HCT116 (cell line): ENCODE results near the gene CD44. TPM values are rescaled to one million over a fixed set of nuclear protein-coding genes. Genes with fewer than 3 reads are reported as not detected.

Experiments used
- ATAC-seq: fragments of 200-7000 bp; cut with Tn5 transposase; 2 replicates; pipeline ENCODE4 v1.9.1; 2020; ENCODE audit warnings: mild to moderate bottlenecking, moderate library complexity
- BruUV-seq: library from RNA; stranded (reverse); fragments of 400-500 nt; replicated peaks from 2 replicates; lab custom pipeline; 2021; lab: Mats Ljungman, UMichigan
- CTCF ChIA-PET: fragments of 300-600 bp; sonication (Branson Sonifier 250); formaldehyde crosslinking; loops from one replicate; lab custom pipeline; 2021; ENCODE audit warnings: antibody characterized with exemption; lab: Charles Lee
- POLR2A ChIA-PET: fragments of 300-600, 350-600 bp; sonication (Branson Sonifier 250); formaldehyde crosslinking; loops from one replicate; lab custom pipeline; 2021; ENCODE audit warnings: antibody characterized with exemption; lab: Charles Lee
- RAD21 ChIA-PET, 2 experiments: fragments of 300-600 bp; sonication (Branson Sonifier 250); formaldehyde crosslinking; loops; one replicate each; lab custom pipeline; 2023; ENCODE audit warnings: low total read pairs in 2 of 2; ENCODE audit not compliant: uncharacterized antibody in 2 of 2, unreplicated experiment in 2 of 2, low non-redundant PET in 1 of 2; lab: Charles Lee
- DNase-seq: peaks from one replicate; pipeline ENCODE4 v3.0.0-alpha.2; 2010; ENCODE audit warnings: low read depth, low spot score
- H2AFZ ChIP-seq: fragments of 200-600 bp; shearing (Covaris generic), sonication (generic); 2 replicates; pipeline ENCODE4 v1.6.1; 2017; ENCODE audit warnings: low read depth, mixed run types, mixed read lengths, antibody characterized with exemption, low read length; ENCODE audit not compliant: poor library complexity, severe bottlenecking
- H3K27ac ChIP-seq: 2 replicates; pipeline ENCODE4 v1.5.1; 2012; ENCODE audit warnings: low read depth, low read length
- H3K27me3 ChIP-seq: fragments of 200-600 bp; sonication (generic); 2 replicates; pipeline ENCODE4 v1.6.1; 2016; ENCODE audit warnings: mixed run types, low read length, mixed read lengths; ENCODE audit not compliant: insufficient read depth
- H3K36me3 ChIP-seq, 2 experiments: fragments of 200-500 bp in 1 of 2; fragments of 200-600 bp in 1 of 2; sonication (Bioruptor generic) in 1 of 2; sonication (generic) in 1 of 2; 2 replicates each; pipeline versions ENCODE4 v1.5.1 to v1.6.1; 2014 to 2016; ENCODE audit warnings: low read length in 2 of 2, inconsistent platforms in 1 of 2, mixed read lengths in 1 of 2, mixed run types in 1 of 2; ENCODE audit not compliant: insufficient read depth in 2 of 2, control insufficient read depth in 1 of 2
- H3K4me1 ChIP-seq, 2 experiments: fragments of 200-600 bp in 1 of 2; sonication (generic) in 1 of 2; 2 replicates each; pipeline versions ENCODE4 v1.5.1 to v1.6.1; 2012 to 2017; ENCODE audit warnings: low read length in 2 of 2, inconsistent platforms in 1 of 2, mild to moderate bottlenecking in 1 of 2, mixed read lengths in 1 of 2, mixed run types in 1 of 2, moderate library complexity in 1 of 2; ENCODE audit not compliant: insufficient read depth in 2 of 2, control insufficient read depth in 1 of 2
- H3K4me2 ChIP-seq: fragments of 200-600 bp; sonication (generic); 2 replicates; pipeline ENCODE4 v1.6.1; 2017; ENCODE audit warnings: mixed run types, low read length, mixed read lengths
- H3K4me3 ChIP-seq, 2 experiments: fragments of 200-600 bp in 1 of 2; sonication (generic) in 1 of 2; replicated peaks in 1 of 2; 2 replicates each; pipeline ENCODE4 v1.5.1; 2011 to 2016; ENCODE audit warnings: low read length in 2 of 2, control low read depth in 1 of 2, low read depth in 1 of 2, mild to moderate bottlenecking in 1 of 2, mixed read lengths in 1 of 2, mixed run types in 1 of 2
- H3K79me2 ChIP-seq: fragments of 200-600 bp; sonication (generic); 2 replicates; pipeline ENCODE4 v1.6.1; 2017; ENCODE audit warnings: mild to moderate bottlenecking, mixed run types, low read length, moderate library complexity, mixed read lengths; ENCODE audit not compliant: insufficient read depth
- H3K9ac ChIP-seq: fragments of 200-600 bp; sonication (generic); 2 replicates; pipeline ENCODE4 v1.6.1; 2016; ENCODE audit warnings: low read length, mixed read lengths
- H3K9me2 ChIP-seq: fragments of 200-600 bp; sonication (generic), shearing (Covaris generic); 2 replicates; pipeline ENCODE4 v1.6.1; 2017; ENCODE audit warnings: mixed run types, mild to moderate bottlenecking, moderate library complexity; ENCODE audit not compliant: insufficient read depth
- H3K9me3 ChIP-seq, 2 experiments: fragments of 200-500 bp in 1 of 2; fragments of 200-600 bp in 1 of 2; sonication (Bioruptor generic) in 1 of 2; sonication (generic) in 1 of 2; 2 replicates each; pipeline ENCODE4 v1.6.1; 2014 to 2017; ENCODE audit warnings: low read length in 2 of 2, mixed read lengths in 2 of 2, inconsistent platforms in 1 of 2, low read depth in 1 of 2, mild to moderate bottlenecking in 1 of 2, mixed run types in 1 of 2, moderate library complexity in 1 of 2; ENCODE audit not compliant: control insufficient read depth in 1 of 2, insufficient read depth in 1 of 2
- H4K20me1 ChIP-seq: fragments of 200-600 bp; sonication (generic), shearing (Covaris generic); 2 replicates; pipeline ENCODE4 v1.6.1; 2017; ENCODE audit warnings: mixed run types, mild to moderate bottlenecking, moderate library complexity; ENCODE audit not compliant: insufficient read depth
- CEBPB ChIP-seq: IDR thresholded peaks from 2 replicates; pipeline ENCODE4 v1.6.1; 2012; ENCODE audit warnings: low read depth
- CTCF ChIP-seq, 3 experiments: fragments of 200-600 bp in 1 of 3; sonication (generic) in 1 of 3; IDR thresholded peaks in 2 of 3; conservative IDR thresholded peaks in 1 of 3; 2 replicates each; pipeline ENCODE4 v1.5.1; 2012 to 2017; ENCODE audit warnings: low read depth in 2 of 3, low read length in 2 of 3, antibody characterized with exemption in 1 of 3, borderline replicate concordance in 1 of 3, control low read depth in 1 of 3, mild to moderate bottlenecking in 1 of 3, mixed read lengths in 1 of 3, mixed run types in 1 of 3, moderate library complexity in 1 of 3; ENCODE audit not compliant: insufficient read depth in 1 of 3
- EGR1 ChIP-seq: IDR thresholded peaks from 2 replicates; pipeline ENCODE4 v1.6.1; 2012; ENCODE audit warnings: low read depth
- ELF1 ChIP-seq: IDR thresholded peaks from 2 replicates; pipeline ENCODE4 v1.6.1; 2012; ENCODE audit warnings: low read depth, borderline replicate concordance
- EZH2 ChIP-seq: fragments of 200-600 bp; sonication (generic); IDR thresholded peaks from 2 replicates; pipeline ENCODE4 v1.6.1; 2017; ENCODE audit warnings: antibody characterized with exemption, mixed run types
- FOSL1 ChIP-seq: IDR thresholded peaks from 2 replicates; pipeline ENCODE4 v1.6.1; 2012; ENCODE audit warnings: low read depth
- MAX ChIP-seq: IDR thresholded peaks from 2 replicates; pipeline ENCODE4 v1.6.1; 2012
- RAD21 ChIP-seq: IDR thresholded peaks from 2 replicates; pipeline ENCODE4 v1.6.1; 2012; ENCODE audit warnings: low read depth, mild to moderate bottlenecking
- REST ChIP-seq: IDR thresholded peaks from 2 replicates; pipeline ENCODE4 v1.6.1; 2012; ENCODE audit warnings: low read depth
- SIN3A ChIP-seq: IDR thresholded peaks from 2 replicates; pipeline ENCODE4 v1.6.1; 2012; ENCODE audit warnings: low read depth
- SP1 ChIP-seq: IDR thresholded peaks from 2 replicates; pipeline ENCODE4 v1.6.1; 2012; ENCODE audit warnings: low read depth
- YY1 ChIP-seq: IDR thresholded peaks from 2 replicates; pipeline ENCODE4 v1.6.1; 2011; ENCODE audit warnings: low read length, low read depth, moderate library complexity, mild to moderate bottlenecking; ENCODE audit not compliant: insufficient replicate concordance; ENCODE audit errors: extremely low read depth
- ZBTB33 ChIP-seq: IDR thresholded peaks from 2 replicates; pipeline ENCODE4 v1.6.1; 2011; ENCODE audit warnings: mild to moderate bottlenecking, low read length, moderate library complexity; ENCODE audit not compliant: insufficient replicate concordance; ENCODE audit errors: extremely low read depth
- ZFX ChIP-seq: fragments of 450-650 bp; IDR thresholded peaks from 2 replicates; pipeline ENCODE4 v1.6.1; 2017
- ZNF274 ChIP-seq: fragments of 200-500 bp; sonication (Bioruptor generic); IDR thresholded peaks from 2 replicates; pipeline ENCODE4 v1.6.1; 2014; ENCODE audit warnings: mild to moderate bottlenecking, low read depth, low read length, inconsistent platforms
- intact Hi-C: fragments of 100-400 bp; cut with micrococcal nuclease; formaldehyde crosslinking; loops from 2 replicates; pipeline ENCODE4 v1.10.0; 2022
- total RNA-seq: library from RNA; stranded (reverse); gene quantifications from one replicate; pipeline ENCODE4 v1.2.1, GENCODE V29; 2021; ENCODE audit not compliant: unreplicated experiment

The CD44 gene
- total RNA-seq, 1 experiment from 2014 or later = 742 TPM

- no peak for TF ChIP-seq YY1
These were observed 75.8 kb downstream of the CD44 start (continued) for GRCh38 chr11:35214792-35215193.

GRCh38 chr11:35215945-35216344, 77.0 kb downstream of the CD44 start:
- Histone ChIP-seq H3K27ac (no peak overlapping the region), H3K9me3 (no peaks in the 10 kb centered on the region), H3K9ac (no peak overlapping the region), H2AFZ (no peak overlapping the region), H3K4me3 (no peak overlapping the region), H3K36me3 (peaks cover 53 to 65% of the 10 kb centered on the region in 2 experiments), H4K20me1 (no peaks in the 10 kb centered on the region), H3K4me2 (no peak overlapping the region), H3K4me1 (peaks cover 16 to 44% of the 10 kb centered on the region in 2 experiments), H3K79me2 (peaks cover 2% of the 10 kb centered on the region; the same call in 1 of the 2 replicates), H3K27me3 (no peaks in the 10 kb centered on the region), H3K9me2 (no peaks in the 10 kb centered on the region)
- no peak for DNase-seq
- intact Hi-C loops = no loop called here
- no TSS peak for BruUV-seq
- ChIA-PET RAD21 (no interaction called here), POLR2A (no interaction called here), CTCF (no interaction called here)
- ATAC-seq = no peak
- TF ChIP-seq REST = no peak
- no peak for TF ChIP-seq ZNF274
- TF ChIP-seq ZFX = no peak
- no peak for TF ChIP-seq EZH2
- no peak for TF ChIP-seq ZBTB33
- no peak for TF ChIP-seq CTCF (IDR thresholded peaks at IDR 0.05 in 2 of 3, conservative IDR thresholded peaks at IDR 0.05 in 1 of 3; ENCODE audit: borderline replicate concordance in 1 of 3, insufficient read depth in 1 of 3, low read depth in 2 of 3, low read length in 2 of 3)
- TF ChIP-seq FOSL1 = no peak
- no peak for TF ChIP-seq SIN3A
- TF ChIP-seq ELF1 = no peak
- no peak for TF ChIP-seq SP1
- no peak for TF ChIP-seq RAD21
- TF ChIP-seq EGR1 = no peak
- no peak for TF ChIP-seq MAX
- no peak for TF ChIP-seq YY1
- TF ChIP-seq CEBPB = no peak
